ENCODE data around the gene ALKBH8.
"Not testable (repeated sequence)": the region's sequence is repeated elsewhere in the genome, so short reads cannot be mapped to it uniquely, and the experiment has no call there.

The ALKBH8 gene

DNA sequence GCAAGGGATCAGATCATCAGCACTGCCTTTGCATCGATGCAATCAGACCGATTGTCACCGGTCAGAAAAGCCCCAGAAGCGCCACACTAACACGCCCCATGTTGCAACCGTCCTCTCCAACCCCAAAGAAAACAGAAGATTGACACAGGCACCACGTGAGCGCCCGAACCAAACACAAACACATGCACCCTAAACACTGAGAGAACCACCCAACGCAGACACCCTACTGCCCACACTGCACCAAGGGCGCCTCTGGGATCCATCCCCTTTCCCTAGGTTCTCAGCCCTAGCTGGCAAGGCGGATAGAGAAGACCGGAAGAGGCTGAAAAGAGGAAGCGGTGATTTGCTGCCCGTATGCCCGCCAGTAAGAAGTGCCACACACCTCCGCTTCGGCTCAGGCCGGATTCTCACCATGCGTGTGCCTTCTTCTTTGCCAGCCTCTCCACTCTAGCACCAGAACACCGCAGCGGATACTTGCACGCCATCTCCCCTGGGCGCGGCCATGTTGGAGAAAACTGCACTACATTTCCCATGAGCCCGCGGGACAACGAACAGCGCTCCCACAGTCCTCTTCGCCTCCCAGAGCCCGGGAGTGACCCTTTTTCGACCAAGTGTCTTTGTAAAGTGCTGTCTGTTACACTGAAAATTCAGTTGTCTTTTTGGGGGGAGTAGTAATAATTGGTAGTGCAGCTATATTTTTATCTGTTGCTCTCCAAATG is at the start of gene ALKBH8:
Gene ALKBH8 (minus strand): TSS at position 517 of the 719 bp plus-strand sequence. CDS start 4,842 bp downstream, outside the sequence.
- DNase-seq: peak in 1 of 2 experiments; percentile 53

GRCh38 chr11:107612445-107612844 is 46.9 kb upstream of the ALKBH8 start:
- no peak for DNase-seq

- no peak for DNase-seq
These were observed 44.1 kb upstream of the ALKBH8 start for GRCh38 chr11:107609400-107610218.

- DNase-seq: no peak
These were observed 43.3 kb upstream of the ALKBH8 start for GRCh38 chr11:107608809-107609208.

GRCh38 chr11:107606141-107606540 is 40.6 kb upstream of the ALKBH8 start:
- no peak for DNase-seq

GRCh38 chr11:107605061-107606006 is 39.8 kb upstream of the ALKBH8 start:
- no peak for DNase-seq

- DNase-seq: no peak
These were observed 32.9 kb upstream of the ALKBH8 start for GRCh38 chr11:107598225-107599139.

DNA sequence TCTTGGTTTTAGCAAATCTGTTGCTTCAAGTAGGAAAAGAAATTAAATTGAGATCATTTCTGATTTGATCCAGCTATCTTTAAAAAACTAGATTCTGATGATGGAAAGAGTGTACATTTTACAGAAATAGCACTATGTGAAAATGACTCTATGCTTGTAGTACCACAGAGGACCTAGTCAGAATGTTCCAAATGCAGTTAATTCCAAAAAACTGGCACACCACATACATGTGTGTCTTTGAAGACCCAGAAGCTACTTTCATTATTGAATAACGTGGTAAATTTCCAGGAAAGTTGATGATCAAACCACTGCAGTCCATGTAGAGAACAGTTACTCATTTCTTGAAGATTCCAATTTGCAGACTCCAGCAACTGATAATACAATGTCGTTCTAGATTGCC is 29.2 kb upstream of the ALKBH8 start:
- no peak for DNase-seq

DNA sequence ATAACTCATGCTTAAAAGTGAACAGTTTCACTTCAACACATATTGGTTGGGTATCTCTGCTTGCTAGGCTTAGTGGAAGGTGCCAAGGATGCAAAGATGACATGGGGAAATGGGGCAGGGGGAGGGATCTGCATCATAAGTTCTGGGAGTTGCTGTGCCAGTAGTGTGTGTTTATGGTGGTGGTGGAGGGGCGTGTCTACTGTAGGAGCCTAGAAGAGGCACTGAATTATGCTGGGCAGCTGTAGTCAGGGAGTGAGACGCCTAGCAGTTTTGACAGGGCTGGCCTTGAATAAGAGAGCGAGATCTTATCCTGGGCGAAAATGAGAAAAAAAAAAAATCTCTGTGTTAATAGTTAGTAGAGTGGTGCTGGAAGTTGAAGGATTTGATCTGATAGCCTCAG is 28.4 kb upstream of the ALKBH8 start:
- no peak for DNase-seq

DNA sequence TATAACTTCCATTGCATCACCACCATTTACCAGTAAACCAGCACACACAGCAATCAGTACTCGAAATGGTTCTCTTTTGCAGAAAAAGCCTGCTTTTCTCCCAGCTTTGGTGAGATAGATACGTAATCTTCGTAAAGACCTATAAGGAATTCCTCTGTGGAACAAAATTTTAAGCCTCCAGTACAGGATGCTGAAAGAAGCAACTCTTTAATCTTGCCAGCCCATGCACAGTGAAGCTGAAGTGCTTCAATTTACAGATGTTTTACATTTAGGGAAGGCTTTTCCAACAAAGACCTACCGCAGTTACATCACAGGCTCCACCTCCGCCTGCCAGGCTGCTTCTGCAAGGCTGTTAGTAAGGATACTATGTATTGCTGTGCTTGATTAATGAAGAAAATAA is 27.3 kb upstream of the ALKBH8 start:
- DNase-seq: no peak

- no peak for DNase-seq
These were observed 26.7 kb upstream of the ALKBH8 start for GRCh38 chr11:107592231-107592590.

DNA sequence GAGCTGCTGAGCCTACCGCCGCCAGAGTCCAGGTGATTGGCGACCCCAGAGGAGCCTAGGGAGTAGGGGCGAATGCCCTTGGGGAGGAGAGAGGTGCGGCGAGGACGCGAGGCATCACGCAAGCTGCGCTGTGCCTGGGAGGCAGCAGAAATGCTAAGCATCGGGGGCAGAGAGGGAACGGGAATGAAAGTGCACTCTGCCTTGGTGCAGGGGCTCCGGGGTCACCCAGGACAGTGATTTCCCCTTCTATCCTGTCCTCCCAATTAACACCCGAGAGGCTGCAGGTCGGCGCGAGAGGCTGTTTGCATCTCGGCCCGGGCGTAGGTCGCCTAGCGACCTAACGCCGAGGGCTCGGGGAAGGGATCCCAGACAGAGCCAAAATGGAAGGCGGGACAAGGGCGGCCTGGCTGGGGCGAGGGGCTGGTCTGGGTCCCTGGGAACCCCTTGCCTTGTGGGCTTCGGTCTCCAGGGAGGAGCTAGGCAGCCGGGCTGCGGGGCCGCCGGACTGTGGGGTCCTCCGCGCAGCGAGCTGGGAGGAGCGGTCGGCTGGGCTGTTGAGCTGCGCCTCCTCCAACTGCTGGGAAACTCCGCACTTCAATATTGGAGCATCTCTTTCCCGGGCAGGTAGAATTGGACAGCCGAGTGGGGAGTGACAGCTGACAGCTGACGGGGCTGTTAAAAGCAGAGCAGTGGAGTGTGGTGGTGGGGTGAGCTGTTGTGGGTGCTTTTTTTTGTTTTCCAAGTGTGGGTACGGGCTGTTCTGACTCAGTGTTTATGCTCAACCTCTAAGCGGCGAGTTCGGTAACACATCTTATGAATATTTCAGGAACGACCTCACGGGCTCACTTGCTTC is 26.1 kb upstream of the ALKBH8 start:
- DNase-seq: no peak

DNA sequence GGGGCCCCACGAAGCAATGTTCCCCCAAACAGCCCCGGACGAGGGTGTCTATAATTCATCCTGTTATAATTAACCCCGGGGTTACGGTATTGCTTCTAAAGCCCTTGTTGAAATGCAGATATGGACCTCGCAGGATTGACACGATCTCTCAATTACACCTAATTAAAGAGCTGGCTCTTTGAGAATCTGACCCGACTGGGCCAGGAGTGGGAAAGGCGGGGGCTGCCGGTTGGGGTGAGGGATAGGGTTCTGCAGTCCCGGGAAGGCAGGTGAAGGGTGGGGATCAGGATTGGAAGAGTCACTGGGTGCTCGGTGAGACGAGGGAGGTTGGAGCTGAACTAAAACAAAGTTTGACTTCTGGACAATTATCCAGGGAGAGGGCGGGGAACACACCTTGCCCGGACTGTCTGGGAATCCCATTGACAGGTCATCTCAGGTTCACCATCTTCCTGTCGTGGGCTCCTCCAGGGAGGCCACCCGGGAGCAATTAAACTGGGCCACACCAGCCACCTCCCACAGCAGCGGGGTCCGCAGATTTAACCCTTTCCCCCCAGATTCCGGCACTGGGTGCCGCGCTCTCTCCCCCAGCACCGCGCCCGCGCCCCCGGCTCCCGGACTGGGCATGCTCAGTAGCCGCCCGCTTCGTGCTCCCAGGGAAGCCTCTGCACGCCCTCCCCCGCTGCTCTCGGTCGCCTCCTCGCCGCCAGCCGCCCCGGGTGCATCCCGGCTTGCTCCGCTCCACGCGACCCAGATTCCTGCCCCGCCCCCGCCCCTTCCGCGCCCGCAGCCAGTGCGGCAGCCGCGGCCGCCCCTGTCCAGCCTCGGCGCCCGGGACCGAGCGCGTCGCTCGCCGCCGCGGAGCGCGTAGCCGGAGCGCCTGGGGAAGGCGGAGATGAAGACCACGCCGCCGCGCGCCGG is 25.2 kb upstream of the ALKBH8 start, which contains the start of gene ELMOD1:
Gene ELMOD1 (plus strand): TSS at position 688 of the 918 bp plus-strand sequence. CDS start 27,043 bp downstream, outside the sequence.
- DNase-seq: no peak

- no peak for DNase-seq
These were observed 21.9 kb upstream of the ALKBH8 start for GRCh38 chr11:107587306-107587979.

DNA sequence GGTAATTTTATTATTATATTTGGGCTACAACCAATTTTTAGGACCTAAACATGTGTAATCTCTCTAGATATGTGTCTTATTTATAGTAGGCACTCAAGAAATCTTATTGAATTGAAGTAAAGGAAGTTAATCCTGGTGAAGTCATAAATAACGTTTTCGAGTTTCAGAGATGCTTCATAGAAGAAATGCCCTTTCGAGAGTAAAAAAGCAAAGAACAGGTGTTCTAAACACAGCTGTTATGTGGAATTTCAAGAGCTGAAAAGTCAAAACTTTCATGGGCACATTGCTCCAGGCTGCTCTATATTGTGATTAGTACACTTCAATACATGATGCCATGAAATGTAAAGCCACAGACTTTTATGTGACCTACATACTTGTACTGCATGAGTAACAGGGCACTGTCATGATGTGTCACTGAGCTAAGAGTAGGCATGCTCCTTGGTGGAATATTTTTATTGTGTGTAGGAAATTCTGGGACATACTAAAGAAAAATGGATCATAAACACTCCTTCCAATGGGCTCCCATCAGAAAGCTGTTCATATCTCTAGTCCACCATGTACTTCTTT is 18.2 kb upstream of the ALKBH8 start:
- no peak for DNase-seq

DNA sequence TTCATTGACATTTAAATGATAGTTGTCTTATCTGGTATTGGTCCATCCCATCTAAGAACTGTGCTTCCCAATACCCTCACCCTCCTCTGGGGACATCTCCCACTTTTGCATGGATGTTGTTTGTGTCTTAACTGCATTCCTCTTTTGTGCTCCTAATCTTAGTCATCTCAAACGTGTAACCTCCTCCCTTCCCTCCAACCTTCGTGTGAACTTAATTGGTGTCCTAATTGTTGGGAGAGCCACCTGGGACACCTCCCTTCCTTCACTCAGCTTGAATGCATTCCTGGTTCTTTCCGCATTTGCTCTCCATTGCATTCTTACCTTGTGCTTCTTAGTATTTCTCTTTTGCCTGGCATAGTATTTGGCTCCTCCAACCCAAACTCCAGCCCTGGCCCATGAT is 15.6 kb upstream of the ALKBH8 start:
- no peak for DNase-seq

DNA sequence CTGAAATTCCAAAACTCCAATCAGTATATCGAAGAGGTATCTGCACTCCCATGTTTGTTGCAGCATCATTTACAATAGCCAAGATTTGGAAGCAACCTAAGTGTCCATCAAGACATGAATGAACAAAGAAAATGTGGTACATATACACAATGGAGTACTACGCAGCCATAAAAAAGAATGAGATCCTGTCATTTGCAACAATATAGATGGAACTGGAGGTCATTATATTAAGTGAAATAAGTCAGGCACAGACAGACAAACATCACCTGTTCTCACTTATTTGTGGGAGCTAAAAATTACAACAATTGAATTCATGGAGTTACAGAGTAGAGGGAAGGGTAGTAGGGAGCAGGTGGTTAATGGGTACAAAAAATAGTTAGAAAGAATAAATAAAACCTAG is 13.6 kb upstream of the ALKBH8 start:
- not testable (repeated sequence) for DNase-seq

- DNase-seq: no peak
These were observed 11.8 kb upstream of the ALKBH8 start for GRCh38 chr11:107577346-107577711.

Measured in cerebellar nuclear complex (tissue), 1 donor.